ENCODE results near the gene PPP1CB.

PPP1CB gene

GRCh38 chr2:28838971-28839370, 87.3 kb downstream of the PPP1CB start:
- Histone ChIP-seq H3K36me3 (ENCODE audit: control insufficient read depth, insufficient read depth, low read length) (no peaks in the 10 kb centered on the region), H3K27me3 (replicated peaks; ENCODE audit: control insufficient read depth, insufficient read depth, low read length) (no peaks in the 10 kb centered on the region), H3K4me3 (replicated peaks; ENCODE audit: low read depth, low read length) (no peak overlapping the region)
- DNase-seq (ENCODE audit: extremely low read depth, insufficient read length), result no peak
- no peak for TF ChIP-seq CTCF (IDR thresholded peaks at IDR 0.05; ENCODE audit: insufficient read depth, low read length, poor library complexity, severe bottlenecking)

- TF ChIP-seq CTCF (IDR thresholded peaks at IDR 0.05; ENCODE audit: insufficient read depth, low read length, poor library complexity, severe bottlenecking), result no peak
- H3K27me3 ChIP-seq (replicated peaks; ENCODE audit: control insufficient read depth, insufficient read depth, low read length), result no peaks in the 10 kb centered on the region
- H3K4me3 ChIP-seq (replicated peaks; ENCODE audit: low read depth, low read length), result no peak overlapping the region
- no peak for DNase-seq (ENCODE audit: extremely low read depth, insufficient read length)
- no peaks in the 10 kb centered on the region; the same call in none of the 2 replicates for H3K36me3 ChIP-seq (ENCODE audit: control insufficient read depth, insufficient read depth, low read length)
Measured at GRCh38 chr2:28842042-28842441, 90.4 kb downstream of the PPP1CB start.
